HepG2 (cell line): ENCODE data around the gene ACER2. TPM values are rescaled to one million over a fixed set of nuclear protein-coding genes. Genes with fewer than 3 reads are reported as not detected.

Experiments used
- ATAC-seq: fragments of 200-7000 bp; cut with Tn5 transposase; 3 replicates; pipeline ENCODE4 v1.9.1; 2020; ENCODE audit warnings: mild to moderate bottlenecking, moderate library complexity
- BruUV-seq: library from RNA; stranded (reverse); fragments of 400-500 nt; replicated peaks from 2 replicates; lab custom pipeline; 2021; lab: Mats Ljungman, UMichigan
- CTCF ChIA-PET: fragments of 300-600 bp; formaldehyde crosslinking; extraction: SDS; loops from one replicate; lab custom pipeline; 2021; ENCODE audit warnings: low total read pairs, inconsistent platforms, low intra/inter-chr PET ratio; lab: Yijun Ruan, JAX
- POLR2A ChIA-PET: fragments of 350-600 bp; sonication (Branson Sonifier 250); formaldehyde crosslinking; loops from one replicate; lab custom pipeline; 2020; ENCODE audit warnings: antibody characterized with exemption, inconsistent platforms; lab: Yijun Ruan, JAX
- DNase-seq: peaks from one replicate; pipeline ENCODE4 v3.0.0-alpha.2; 2015; ENCODE audit warnings: low spot score
- FAIRE-seq: peaks from 3 replicates; lab custom pipeline; 2011; peaks lifted over from hg19 to GRCh38; lab: Jason Lieb, UNC
- H2AFZ ChIP-seq: one replicate; pipeline ENCODE4 v1.6.1; 2011; ENCODE audit warnings: low read length, inconsistent platforms
- H3K27ac ChIP-seq: fragments of 300-600 bp; 3 replicates; pipeline ENCODE4 v1.8.0; 2011; ENCODE audit warnings: mixed run types, mild to moderate bottlenecking, mixed read lengths, low read length, inconsistent platforms; ENCODE audit not compliant: insufficient read depth; ENCODE audit errors: extremely low read length
- H3K27me3 ChIP-seq, 2 experiments: fragments of 200-600 bp in 1 of 2; 2 replicates in 1 of 2; 3 replicates in 1 of 2; pipeline versions ENCODE4 v1.6.0 to v1.8.0; 2011; ENCODE audit warnings: low read length in 2 of 2, mild to moderate bottlenecking in 2 of 2, moderate library complexity in 2 of 2, inconsistent platforms in 1 of 2; ENCODE audit not compliant: insufficient read depth in 2 of 2, control insufficient read depth in 1 of 2
- H3K36me3 ChIP-seq, 2 experiments: fragments of 200-600 bp in 1 of 2; replicated peaks in 1 of 2; 2 replicates in 1 of 2; 3 replicates in 1 of 2; pipeline versions ENCODE4 v1.5.1 to v1.8.0; 2011; ENCODE audit warnings: low read length in 2 of 2, inconsistent platforms in 1 of 2; ENCODE audit not compliant: insufficient read depth in 2 of 2, control insufficient read depth in 1 of 2
- H3K4me1 ChIP-seq: 2 replicates; pipeline ENCODE4 v1.5.1; 2012; ENCODE audit warnings: low read length, inconsistent platforms; ENCODE audit not compliant: insufficient read depth
- H3K4me2 ChIP-seq: 2 replicates; pipeline ENCODE4 v1.6.0; 2011; ENCODE audit warnings: low read depth, low read length, inconsistent platforms
- H3K4me3 ChIP-seq, 3 experiments: fragments of 200-600 bp in 1 of 3; sonication (generic), shearing (Covaris generic) in 1 of 3; replicated peaks in 1 of 3; 2 replicates each; pipeline ENCODE4 v1.5.1; 2011 to 2016; ENCODE audit warnings: low read length in 3 of 3, inconsistent platforms in 2 of 3, low read depth in 2 of 3, mild to moderate bottlenecking in 2 of 3, control low read depth in 1 of 3, mixed read lengths in 1 of 3; ENCODE audit not compliant: insufficient read depth in 1 of 3
- H3K79me2 ChIP-seq: one replicate; pipeline ENCODE4 v1.6.1; 2011; ENCODE audit warnings: low read length, inconsistent platforms; ENCODE audit not compliant: insufficient read depth
- H3K9ac ChIP-seq: 2 replicates; pipeline ENCODE4 v1.6.0; 2011; ENCODE audit warnings: mild to moderate bottlenecking, low read depth, low read length, inconsistent platforms; ENCODE audit not compliant: insufficient read depth
- H3K9me3 ChIP-seq: 2 replicates; pipeline ENCODE4 v1.5.1; 2012; ENCODE audit warnings: mild to moderate bottlenecking, low read length
- H4K20me1 ChIP-seq: 2 replicates; pipeline ENCODE4 v1.6.0; 2011; ENCODE audit warnings: inconsistent platforms, mild to moderate bottlenecking, low read length, moderate library complexity; ENCODE audit not compliant: insufficient read depth
- CCDC6 ChIP-seq: sonication (generic); formaldehyde crosslinking; IDR thresholded peaks from 2 replicates; pipeline ENCODE4 v1.8.1; 2022; ENCODE audit warnings: mild to moderate bottlenecking, missing genetic modification reagents, moderate library complexity
- CEBPB ChIP-seq: IDR thresholded peaks from 2 replicates; pipeline ENCODE4 v1.6.1; 2011; ENCODE audit warnings: low read depth, low read length, improper control_type of control experiment, borderline replicate concordance
- CTCF ChIP-seq: sonication (generic); formaldehyde crosslinking; IDR thresholded peaks from 2 replicates; pipeline ENCODE4 v1.5.0; 2020; ENCODE audit warnings: mild to moderate bottlenecking, missing genetic modification reagents, moderate library complexity
- FIP1L1 ChIP-seq: fragments of 200-400 bp; formaldehyde crosslinking; IDR thresholded peaks from 2 replicates; pipeline ENCODE4 v1.6.1; 2018; ENCODE audit warnings: low read depth, mild to moderate bottlenecking, low read length, moderate library complexity, borderline replicate concordance; ENCODE audit not compliant: insufficient read depth
- MBD4 ChIP-seq: IDR thresholded peaks from 2 replicates; pipeline ENCODE4 v1.6.1; 2012; ENCODE audit warnings: low read length, inconsistent platforms, borderline replicate concordance
- MTA1 ChIP-seq: sonication (generic); formaldehyde crosslinking; IDR thresholded peaks from 2 replicates; pipeline ENCODE4 v1.4.0; 2020; ENCODE audit warnings: missing genetic modification reagents, mild to moderate bottlenecking, borderline replicate concordance
- PRPF4 ChIP-seq: fragments of 200-400 bp; formaldehyde crosslinking; IDR thresholded peaks from 2 replicates; pipeline ENCODE4 v1.6.1; 2016; ENCODE audit warnings: low read length, low read depth; ENCODE audit not compliant: poor library complexity, severe bottlenecking
- RORA ChIP-seq: sonication (generic); formaldehyde crosslinking; IDR thresholded peaks from 2 replicates; pipeline ENCODE4 v1.5.0; 2020; ENCODE audit warnings: mild to moderate bottlenecking, missing genetic modification reagents, moderate library complexity
- TBL1XR1 ChIP-seq: fragments of 150-350 bp; IDR thresholded peaks from 2 replicates; pipeline ENCODE4 v1.6.1; 2014; ENCODE audit warnings: borderline replicate concordance, low read length; ENCODE audit not compliant: partially characterized antibody
- ZFX ChIP-seq: sonication (generic); formaldehyde crosslinking; IDR thresholded peaks from 2 replicates; pipeline ENCODE4 v1.4.0; 2020; ENCODE audit warnings: mild to moderate bottlenecking, low read depth, missing genetic modification reagents, moderate library complexity
- ZNF275 ChIP-seq: sonication (generic); formaldehyde crosslinking; IDR thresholded peaks from 2 replicates; pipeline ENCODE4 v1.8.0; 2022; ENCODE audit warnings: missing genetic modification reagents, mild to moderate bottlenecking, inconsistent platforms, borderline replicate concordance
- WGBS: methylation state at CpG from one replicate; pipeline ENCODE4 v1.1.6; 2017; ENCODE audit warnings: low lambda C conversion rate; 5-methylcytosine and 5-hydroxymethylcytosine counted together
- in situ Hi-C: cut with HindIII; loops from 2 replicates; pipeline ENCODE4 v1.10.0; 2017; ENCODE audit warnings: low pct_unique_long_range_greater_than_20kb; ENCODE audit not compliant: extremely low pct_ligation_motif_present
- intact Hi-C: fragments of 100-400 bp; cut with micrococcal nuclease; formaldehyde crosslinking; loops from one replicate; pipeline ENCODE4 v1.10.0; 2022; ENCODE audit not compliant: unreplicated experiment
- polyA plus RNA-seq, 8 experiments: library from polyadenylated mRNA; depleted of rRNA in 3 of 8; stranded (reverse) in 7 of 8; unstranded in 1 of 8; fragments of >200 nt; fragmentation: Illumina TruSeq in 4 of 8; extraction: Trizol in 4 of 8; gene quantifications; 2 replicates each; pipeline versions ENCODE4 v1.2.1 to v1.2.3, GENCODE V29; 2011 to 2016; ENCODE audit warnings: low read depth in 4 of 8, missing spikeins in 1 of 8, mixed read lengths in 1 of 8; ENCODE audit not compliant: insufficient read depth in 1 of 8
- total RNA-seq, 5 experiments: library from RNA; depleted of rRNA; stranded (reverse); fragments of >200 nt; fragmentation: Illumina TruSeq; extraction: Trizol; gene quantifications; 2 replicates each; pipeline ENCODE4 v1.2.3, GENCODE V29; 2016; ENCODE audit warnings: low read depth in 1 of 5

Gene ACER2
- total and polyA plus RNA-seq, 2 of the 13 experiments (the other 11 are each of a cell fraction or from before 2014, with no cell fraction given): 1.9 to 3.4 TPM

GRCh38 chr9:19485193-19485592 is 76.4 kb downstream of the ACER2 start:
- Histone ChIP-seq H3K4me1 (no peaks in the 10 kb centered on the region), H3K27me3 (peaks cover 0 to 3% of the 10 kb centered on the region in 2 experiments; a peak in 2 of 5 replicates), H3K9me3 (no peaks in the 10 kb centered on the region), H3K4me2 (no peak overlapping the region), H3K4me3 (no peak overlapping the region), H4K20me1 (no peaks in the 10 kb centered on the region), H3K79me2 (no peaks in the 10 kb centered on the region), H3K36me3 (no peaks in the 10 kb centered on the region), H3K27ac (no peak overlapping the region), H2AFZ (no peak overlapping the region), H3K9ac (no peak overlapping the region)
- TF ChIP-seq TBL1XR1: no peak
- TF ChIP-seq PRPF4: no peak
- TF ChIP-seq RORA: no peak
- no peak for TF ChIP-seq MBD4
- TF ChIP-seq FIP1L1: no peak
- TF ChIP-seq MTA1 (CRISPR knock-in tag): no peak
- no peak for TF ChIP-seq CCDC6
- TF ChIP-seq ZFX (CRISPR knock-in tag): no peak
- TF ChIP-seq CEBPB: no peak
- no peak for TF ChIP-seq ZNF275 (CRISPR knock-in tag)
- TF ChIP-seq CTCF (CRISPR knock-in tag): no peak
- WGBS: 0% methylated on average over 1 of the region's 2 CpGs
- no TSS peak for BruUV-seq
- intact Hi-C loops (no loop called here), in situ Hi-C loops (loop anchor here (10.0 to 25.0 kb wide), 2 partner anchors 440 to 1627 kb away; no protein-coding TSS in a partner anchor)
- CTCF ChIA-PET: no interaction called here
- ATAC-seq (no peak), DNase-seq (no peak), FAIRE-seq (no peak)
- POLR2A ChIA-PET: no interaction called here
